Caco-2 (cell line): Measurements from ENCODE around the gene HBEGF. TPM values are rescaled to one million over a fixed set of nuclear protein-coding genes. Genes with fewer than 3 reads are reported as not detected.

Experiments
- BruUV-seq: library from RNA; stranded (reverse); fragments of 400-500 nt; replicated peaks from 2 replicates; lab custom pipeline; 2021; lab: Mats Ljungman, UMichigan
- CTCF ChIA-PET: fragments of 300-600 bp; sonication (Branson Sonifier 250); formaldehyde crosslinking; loops from one replicate; lab custom pipeline; 2022; ENCODE audit warnings: antibody characterized with exemption; lab: Charles Lee
- POLR2A ChIA-PET: fragments of 300-600 bp; sonication (Branson Sonifier 250); formaldehyde crosslinking; loops from one replicate; lab custom pipeline; 2022; ENCODE audit warnings: antibody characterized with exemption; lab: Charles Lee
- DNase-seq, 2 experiments: peaks; one replicate each; pipeline versions ENCODE4 v3.0.0 to v3.0.0-alpha.2; 2020 to 2022
- H3K27me3 ChIP-seq: replicated peaks from 2 replicates; pipeline ENCODE4 v1.6.0; 2011; ENCODE audit warnings: low read length; ENCODE audit not compliant: control insufficient read depth, insufficient read depth
- H3K36me3 ChIP-seq: 2 replicates; pipeline ENCODE4 v1.5.1; 2011; ENCODE audit warnings: low read length; ENCODE audit not compliant: control insufficient read depth, insufficient read depth
- H3K4me1 ChIP-seq: fragments of 250-450 bp; sonication (Bioruptor Pico); 2 replicates; pipeline ENCODE4 v1.5.1; 2020; ENCODE audit warnings: mild to moderate bottlenecking
- H3K4me3 ChIP-seq: 2 replicates; pipeline ENCODE4 v1.5.1; 2011; ENCODE audit warnings: low read depth, mild to moderate bottlenecking, control low read depth, low read length
- H3K9me3 ChIP-seq: fragments of 250-450 bp; sonication (Bioruptor Pico); 2 replicates; pipeline ENCODE4 v1.5.1; 2020; ENCODE audit warnings: mild to moderate bottlenecking, moderate library complexity
- H3K27ac Mint-ChIP-seq: one replicate; pipeline ENCODE4 v1.8.0; 2022; ENCODE audit warnings: mixed read lengths; ENCODE audit not compliant: unreplicated experiment
- H3K27me3 Mint-ChIP-seq: one replicate; pipeline ENCODE4 v1.8.0; 2022; ENCODE audit warnings: mixed read lengths; ENCODE audit not compliant: insufficient read depth, unreplicated experiment
- H3K36me3 Mint-ChIP-seq: one replicate; pipeline ENCODE4 v1.8.0; 2022; ENCODE audit warnings: mild to moderate bottlenecking, mixed read lengths; ENCODE audit not compliant: insufficient read depth, unreplicated experiment
- H3K4me1 Mint-ChIP-seq: one replicate; pipeline ENCODE4 v1.8.0; 2022; ENCODE audit warnings: low read depth, mixed read lengths; ENCODE audit not compliant: unreplicated experiment
- H3K4me3 Mint-ChIP-seq: one replicate; pipeline ENCODE4 v1.8.0; 2022; ENCODE audit warnings: mild to moderate bottlenecking, moderate library complexity, mixed read lengths; ENCODE audit not compliant: unreplicated experiment
- H3K9me3 Mint-ChIP-seq: one replicate; pipeline ENCODE4 v1.8.0; 2022; ENCODE audit warnings: mixed read lengths; ENCODE audit not compliant: unreplicated experiment
- intact Hi-C: fragments of 100-400 bp; cut with micrococcal nuclease; formaldehyde crosslinking; loops from one replicate; pipeline ENCODE4 v1.10.0; 2022; ENCODE audit not compliant: unreplicated experiment
- total RNA-seq: library from RNA; stranded (reverse); gene quantifications from 2 replicates; pipeline ENCODE4 v1.2.3, GENCODE V29; 2022
- TF ChIP-seq, protein P1 (sequence below), 2 experiments: fragments of 200-600 bp in 1 of 2; IDR thresholded peaks; 1 replicate in 1 of 2; 2 replicates in 1 of 2; pipeline versions ENCODE4 v1.5.1 to v1.8.0; 2011 to 2022; ENCODE audit warnings: antibody characterized with exemption in 1 of 2, control low read depth in 1 of 2, inconsistent platforms in 1 of 2, low read depth in 1 of 2, low read length in 1 of 2, mild to moderate bottlenecking in 1 of 2, moderate library complexity in 1 of 2; ENCODE audit not compliant: insufficient read depth in 1 of 2, severe bottlenecking in 1 of 2, unreplicated experiment in 1 of 2

The HBEGF gene
- total RNA-seq, 1 experiment from 2014 or later = 5.8 TPM

DNA sequence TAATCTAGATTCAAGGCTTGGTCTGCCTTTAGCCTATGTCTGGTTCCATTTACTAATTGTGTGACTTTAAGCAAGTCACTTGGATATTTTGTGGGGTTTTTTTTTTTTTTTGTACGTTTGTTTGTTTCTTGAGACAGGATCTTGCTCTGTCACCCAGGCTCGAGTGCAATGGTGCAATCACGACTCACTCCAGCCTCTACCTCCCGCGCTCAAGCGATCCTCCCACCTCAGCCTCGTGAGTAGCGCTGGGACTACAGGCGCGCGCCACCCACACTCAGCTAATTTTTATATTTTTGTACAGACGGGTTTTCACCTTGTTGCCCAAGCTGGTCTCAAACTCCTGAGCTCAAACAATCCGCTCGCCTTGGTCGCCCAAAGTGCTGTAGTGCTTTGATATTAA lies 42.4 kb downstream of the HBEGF start:
- no peak for DNase-seq
- Mint-ChIP-seq H3K9me3 (no peaks in the 10 kb centered on the region), H3K36me3 (peaks cover 25% of the 10 kb centered on the region), H3K4me3 (peak overlapping the region; percentile 100), H3K27ac (peak overlapping the region; percentile 100), H3K4me1 (peaks cover 7% of the 10 kb centered on the region), H3K27me3 (no peaks in the 10 kb centered on the region)
- peaks cover 14% of the 10 kb centered on the region for H3K4me1 ChIP-seq
- ChIA-PET CTCF (interaction anchor here (1.1 to 1.8 kb wide), 3 partner anchors 42 to 60 kb away, joined by 3 to 10 read pairs (median 3); partner anchors contain the start of gene HBEGF), POLR2A (interaction anchor here (1.5 to 2.0 kb wide), 2 partner anchors 43 to 98 kb away, joined by 3 to 28 read pairs; partner anchors contain the start of genes ANKHD1 and HBEGF)
- no TSS peak for BruUV-seq
- H3K9me3 ChIP-seq = no peaks in the 10 kb centered on the region
- no peak overlapping the region for H3K4me3 ChIP-seq
- intact Hi-C loops = loop anchor here (1.0 to 5.0 kb wide), 3 partner anchors 43 to 62 kb away; partner anchors contain the start of gene HBEGF
- H3K36me3 ChIP-seq = peaks cover 1% of the 10 kb centered on the region; the same call in 1 of the 2 replicates
- TF ChIP-seq, protein P1, sequence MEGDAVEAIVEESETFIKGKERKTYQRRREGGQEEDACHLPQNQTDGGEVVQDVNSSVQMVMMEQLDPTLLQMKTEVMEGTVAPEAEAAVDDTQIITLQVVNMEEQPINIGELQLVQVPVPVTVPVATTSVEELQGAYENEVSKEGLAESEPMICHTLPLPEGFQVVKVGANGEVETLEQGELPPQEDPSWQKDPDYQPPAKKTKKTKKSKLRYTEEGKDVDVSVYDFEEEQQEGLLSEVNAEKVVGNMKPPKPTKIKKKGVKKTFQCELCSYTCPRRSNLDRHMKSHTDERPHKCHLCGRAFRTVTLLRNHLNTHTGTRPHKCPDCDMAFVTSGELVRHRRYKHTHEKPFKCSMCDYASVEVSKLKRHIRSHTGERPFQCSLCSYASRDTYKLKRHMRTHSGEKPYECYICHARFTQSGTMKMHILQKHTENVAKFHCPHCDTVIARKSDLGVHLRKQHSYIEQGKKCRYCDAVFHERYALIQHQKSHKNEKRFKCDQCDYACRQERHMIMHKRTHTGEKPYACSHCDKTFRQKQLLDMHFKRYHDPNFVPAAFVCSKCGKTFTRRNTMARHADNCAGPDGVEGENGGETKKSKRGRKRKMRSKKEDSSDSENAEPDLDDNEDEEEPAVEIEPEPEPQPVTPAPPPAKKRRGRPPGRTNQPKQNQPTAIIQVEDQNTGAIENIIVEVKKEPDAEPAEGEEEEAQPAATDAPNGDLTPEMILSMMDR (IDR thresholded peaks at IDR 0.05; ENCODE audit: insufficient read depth in 1 of 2, low read depth in 1 of 2, low read length in 1 of 2, severe bottlenecking in 1 of 2, unreplicated experiment in 1 of 2) = no peak
- no peaks in the 10 kb centered on the region for H3K27me3 ChIP-seq

DNA sequence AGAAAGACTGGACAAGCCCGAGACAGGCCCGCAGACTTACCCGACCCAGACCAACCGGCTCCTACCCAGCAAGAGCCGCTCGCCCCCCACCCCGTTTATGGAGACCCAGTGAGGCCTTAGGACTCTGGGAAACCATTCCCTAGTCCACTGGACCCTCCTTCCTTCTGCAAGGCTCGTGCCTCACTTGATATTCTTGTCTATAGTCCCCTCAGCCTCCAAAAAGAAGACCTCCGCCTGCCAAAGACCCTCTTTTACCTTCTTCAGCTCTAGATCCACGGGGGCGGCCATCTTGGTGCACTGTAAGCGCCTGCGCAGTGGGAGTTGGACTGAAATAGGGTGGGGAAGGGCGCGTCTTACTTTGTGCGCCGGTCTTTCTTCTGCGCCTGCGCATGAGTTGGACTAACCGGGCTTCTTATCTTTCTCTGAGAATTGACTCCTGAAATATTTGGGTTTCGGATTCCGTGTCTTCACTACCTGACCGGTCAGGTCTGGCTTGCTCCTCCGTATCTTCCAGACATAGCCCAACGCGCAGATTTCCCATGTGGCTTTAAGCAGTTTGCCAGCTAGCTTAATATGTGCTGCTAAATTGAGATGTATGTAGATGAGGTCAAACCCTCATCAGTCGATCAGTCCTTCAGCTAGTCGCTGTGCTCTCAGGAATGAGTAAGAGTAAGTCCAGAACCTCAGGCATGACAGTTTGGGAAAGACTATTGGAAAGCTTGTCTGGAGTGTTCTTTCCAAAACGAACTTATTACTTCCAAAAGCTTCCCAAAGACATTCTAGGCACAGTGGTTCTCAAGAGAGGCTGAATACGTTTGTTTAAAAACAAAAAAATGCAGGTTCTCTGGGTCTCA lies 43.4 kb downstream of the HBEGF start, which contains the start of gene PFDN1:
TSS of gene PFDN1 (minus strand) at position 316 of the 854 bp plus-strand sequence. CDS start at position 288, 28 bp downstream.
- TF ChIP-seq, protein P1 (IDR thresholded peaks at IDR 0.05; ENCODE audit: insufficient read depth in 1 of 2, low read depth in 1 of 2, low read length in 1 of 2, severe bottlenecking in 1 of 2, unreplicated experiment in 1 of 2) = no peak
- Mint-ChIP-seq H3K4me1 (peaks cover 7% of the 10 kb centered on the region), H3K4me3 (peak within 1 kb of the TSS; percentile 100), H3K36me3 (peaks cover 26% of the 10 kb centered on the region), H3K9me3 (no peaks in the 10 kb centered on the region), H3K27me3 (no peaks in the 10 kb centered on the region), H3K27ac (peak within 1 kb of the TSS; percentile 100)
- Histone ChIP-seq H3K27me3 (no peaks in the 10 kb centered on the region), H3K4me3 (peak within 1 kb of the TSS; percentile 56), H3K4me1 (peaks cover 19% of the 10 kb centered on the region), H3K36me3 (peaks cover 1% of the 10 kb centered on the region; the same call in 1 of the 2 replicates), H3K9me3 (no peaks in the 10 kb centered on the region)
- ChIA-PET POLR2A (interaction anchor here (0.5 to 2.0 kb wide), 9 partner anchors 10 to 99 kb away, joined by 3 to 28 read pairs (median 4); partner anchors contain the start of genes ANKHD1 and HBEGF), CTCF (interaction anchor here (0.6 to 2.0 kb wide), 7 partner anchors 42 to 59 kb away, joined by 3 to 13 read pairs (median 5); partner anchors contain the start of gene HBEGF)
- intact Hi-C loops = loop anchor here (1.0 to 5.0 kb wide), 3 partner anchors 42 to 61 kb away; partner anchors contain the start of gene HBEGF
- peak; percentile 95 to 97 for DNase-seq
- no TSS peak for BruUV-seq

DNA sequence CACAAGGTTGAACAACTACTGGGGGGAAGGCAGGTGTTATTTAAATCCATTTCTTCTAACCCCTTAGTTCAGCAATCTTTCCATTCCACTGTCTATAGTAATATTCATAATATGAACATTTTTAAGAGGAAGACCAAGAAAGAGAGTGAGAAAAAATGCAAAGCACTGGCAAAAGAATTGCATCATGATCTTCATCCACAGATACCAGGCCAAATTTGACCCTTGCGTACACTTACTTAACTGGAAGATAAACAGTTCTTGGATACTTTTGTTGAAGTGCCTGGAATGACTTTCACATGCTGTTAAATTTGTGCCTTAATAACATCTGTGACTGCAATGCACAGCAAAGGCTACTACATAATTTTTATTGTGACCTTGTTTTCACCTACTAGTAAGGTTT lies 45.3 kb downstream of the HBEGF start:
- no peak overlapping the region for H3K4me3 ChIP-seq
- POLR2A ChIA-PET = no interaction called here
- TF ChIP-seq, protein P1 (IDR thresholded peaks at IDR 0.05; ENCODE audit: insufficient read depth in 1 of 2, low read depth in 1 of 2, low read length in 1 of 2, severe bottlenecking in 1 of 2, unreplicated experiment in 1 of 2) = no peak

More for the DNA sequence above, 45.3 kb downstream of the HBEGF start:
- H3K36me3 Mint-ChIP-seq = peaks cover 32% of the 10 kb centered on the region
- peaks cover 21% of the 10 kb centered on the region for H3K4me1 Mint-ChIP-seq
- DNase-seq = no peak
- no peaks in the 10 kb centered on the region for H3K27me3 ChIP-seq
- BruUV-seq = no TSS peak
- H3K4me3 Mint-ChIP-seq = no peak overlapping the region
- H3K9me3 Mint-ChIP-seq = no peaks in the 10 kb centered on the region
- no peaks in the 10 kb centered on the region for H3K27me3 Mint-ChIP-seq
- H3K27ac Mint-ChIP-seq = no peak overlapping the region
- peaks cover 1% of the 10 kb centered on the region; the same call in 1 of the 2 replicates for H3K36me3 ChIP-seq
- CTCF ChIA-PET = no interaction called here
- intact Hi-C loops = loop anchor here (5.0 kb wide), 1 partner anchor 59 kb away; no protein-coding TSS in a partner anchor
- H3K9me3 ChIP-seq = no peaks in the 10 kb centered on the region
- peaks cover 24% of the 10 kb centered on the region for H3K4me1 ChIP-seq
